ENCODE results near the gene SERPING1. TPM values are rescaled to one million over a fixed set of nuclear protein-coding genes. Genes with fewer than 3 reads are reported as not detected.

SERPING1 gene
- polyA plus RNA-seq, 1 experiment = 15.2 TPM

DNA sequence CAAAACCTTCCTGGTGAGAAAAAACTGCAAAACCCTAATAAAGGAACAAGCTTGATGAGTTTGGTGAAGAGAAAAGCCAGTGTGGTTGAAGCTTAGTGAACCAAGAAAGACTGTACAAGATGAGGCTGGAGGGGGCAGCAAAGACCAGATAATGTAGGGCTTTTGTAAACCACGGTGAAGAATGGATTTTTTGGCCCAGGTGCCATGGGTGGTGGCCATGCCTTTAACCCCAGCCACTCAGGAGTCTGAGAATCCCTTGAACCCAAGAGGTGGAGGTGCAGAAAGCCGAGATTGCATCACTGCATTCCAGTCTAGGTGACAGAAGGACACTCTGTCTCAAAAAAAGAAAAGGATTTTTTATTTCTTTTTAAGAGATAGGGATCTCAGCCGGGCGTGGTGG is 65.4 kb downstream of the SERPING1 start:
- TF ChIP-seq, protein P1, sequence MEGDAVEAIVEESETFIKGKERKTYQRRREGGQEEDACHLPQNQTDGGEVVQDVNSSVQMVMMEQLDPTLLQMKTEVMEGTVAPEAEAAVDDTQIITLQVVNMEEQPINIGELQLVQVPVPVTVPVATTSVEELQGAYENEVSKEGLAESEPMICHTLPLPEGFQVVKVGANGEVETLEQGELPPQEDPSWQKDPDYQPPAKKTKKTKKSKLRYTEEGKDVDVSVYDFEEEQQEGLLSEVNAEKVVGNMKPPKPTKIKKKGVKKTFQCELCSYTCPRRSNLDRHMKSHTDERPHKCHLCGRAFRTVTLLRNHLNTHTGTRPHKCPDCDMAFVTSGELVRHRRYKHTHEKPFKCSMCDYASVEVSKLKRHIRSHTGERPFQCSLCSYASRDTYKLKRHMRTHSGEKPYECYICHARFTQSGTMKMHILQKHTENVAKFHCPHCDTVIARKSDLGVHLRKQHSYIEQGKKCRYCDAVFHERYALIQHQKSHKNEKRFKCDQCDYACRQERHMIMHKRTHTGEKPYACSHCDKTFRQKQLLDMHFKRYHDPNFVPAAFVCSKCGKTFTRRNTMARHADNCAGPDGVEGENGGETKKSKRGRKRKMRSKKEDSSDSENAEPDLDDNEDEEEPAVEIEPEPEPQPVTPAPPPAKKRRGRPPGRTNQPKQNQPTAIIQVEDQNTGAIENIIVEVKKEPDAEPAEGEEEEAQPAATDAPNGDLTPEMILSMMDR (IDR thresholded peaks at IDR 0.05; ENCODE audit: low read depth, low read length) = 0 out of 2 replicates have a peak, but pooled peaks have one; percentile 9
- Histone ChIP-seq H3K27ac (ENCODE audit: low read depth, low read length) (no peak overlapping the region), H3K4me3 (ENCODE audit: low read depth, low read length) (no peak overlapping the region), H3K27me3 (ENCODE audit: control insufficient read depth, insufficient read depth, low read length) (no peaks in the 10 kb centered on the region), H3K9me3 (ENCODE audit: control insufficient read depth, insufficient read depth, low read length) (no peaks in the 10 kb centered on the region)
- CTCF ChIA-PET = interaction anchor here (0.5 to 1.1 kb wide), 3 partner anchors 83 to 179 kb away, joined by 3 to 7 read pairs (median 3); no protein-coding TSS in a partner anchor
- DNase-seq (ENCODE audit: low read depth, low spot score) = no peak
- POLR2A ChIA-PET = no interaction called here

DNA sequence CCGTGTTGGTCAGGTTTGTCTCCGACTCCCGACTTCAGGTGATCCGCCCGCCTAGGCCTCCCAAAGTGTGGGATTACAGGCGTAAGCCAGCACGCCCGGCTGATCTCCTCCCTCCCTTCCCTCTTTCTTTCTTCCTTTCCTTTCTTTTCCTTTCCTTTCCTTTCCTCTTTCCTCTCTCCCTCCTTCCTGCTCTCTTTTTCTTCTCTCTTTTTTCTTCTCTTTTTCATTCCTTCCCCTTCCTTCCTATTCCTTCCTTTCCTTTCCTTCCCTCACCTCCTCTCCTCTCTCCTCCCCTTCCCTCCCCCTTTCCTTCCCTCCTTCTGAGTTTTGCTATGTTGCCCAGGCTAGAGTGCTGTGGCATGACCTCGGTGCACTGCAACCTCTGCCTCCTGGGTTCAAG is 66.5 kb downstream of the SERPING1 start:
- Histone ChIP-seq H3K27me3 (ENCODE audit: control insufficient read depth, insufficient read depth, low read length) (no peaks in the 10 kb centered on the region), H3K9me3 (ENCODE audit: control insufficient read depth, insufficient read depth, low read length) (no peaks in the 10 kb centered on the region; the same call in 1 of the 2 replicates), H3K4me3 (ENCODE audit: low read depth, low read length) (no peak overlapping the region), H3K27ac (ENCODE audit: low read depth, low read length) (no peak overlapping the region)
- DNase-seq (ENCODE audit: low read depth, low spot score) = no peak
- ChIA-PET CTCF (no interaction called here), POLR2A (no interaction called here)
- TF ChIP-seq, protein P1 (IDR thresholded peaks at IDR 0.05; ENCODE audit: low read depth, low read length) = no peak

Small RNA genes within 50 kb of the gene (small RNA-seq; reads per million reads assigned to genes)
- 41,061 reads per million, percentile 100 among the genes with 10 or more reads in this experiment for gene MIR130A (ENCODE audit: insufficient read length, low read depth)

Other genes starting within 250 kb of the SERPING1 start
- not detected in 2 replicates for gene PRG3, start 216.5 kb upstream of the SERPING1 start, polyA plus RNA-seq (2011; rRNA removed)
- gene PRG2, start 207.0 kb upstream of the SERPING1 start, polyA plus RNA-seq (2011; rRNA removed) = not detected in 2 replicates
- 24.4 and 25.1 TPM in 2 replicates for gene SLC43A3, start 170.6 kb upstream of the SERPING1 start, polyA plus RNA-seq (2011; rRNA removed)
- gene RTN4RL2, start 137.2 kb upstream of the SERPING1 start, polyA plus RNA-seq (2011; rRNA removed) = 0.11 and 0.45 TPM in 2 replicates
- 14.6 and 17.5 TPM in 2 replicates for gene SLC43A1, start 82.0 kb upstream of the SERPING1 start, polyA plus RNA-seq (2011; rRNA removed)
- 76.6 and 82.8 TPM in 2 replicates for gene TIMM10, start 66.9 kb upstream of the SERPING1 start, polyA plus RNA-seq (2011; rRNA removed)
- gene SMTNL1, start 60.1 kb upstream of the SERPING1 start, polyA plus RNA-seq (2011; rRNA removed) = not detected in 2 replicates
- 63.8 and 76.8 TPM in 2 replicates for gene UBE2L6, start 30.0 kb upstream of the SERPING1 start, polyA plus RNA-seq (2011; rRNA removed)
- 0.83 and 1.1 TPM in 2 replicates for gene YPEL4, start 52.2 kb downstream of the SERPING1 start, polyA plus RNA-seq (2011; rRNA removed)
- 17.7 and 18.0 TPM in 2 replicates for gene CLP1, start 60.1 kb downstream of the SERPING1 start, polyA plus RNA-seq (2011; rRNA removed)
- gene ZDHHC5, start 70.4 kb downstream of the SERPING1 start, polyA plus RNA-seq (2011; rRNA removed) = 56.7 and 64.3 TPM in 2 replicates
- gene MED19, start 114.5 kb downstream of the SERPING1 start, polyA plus RNA-seq (2011; rRNA removed) = 27.5 and 28.8 TPM in 2 replicates
- gene TMX2, start 114.9 kb downstream of the SERPING1 start, polyA plus RNA-seq (2011; rRNA removed) = 84.7 and 91.7 TPM in 2 replicates
- 94.8 and 104 TPM in 2 replicates for gene SELENOH, start 143.8 kb downstream of the SERPING1 start, polyA plus RNA-seq (2011; rRNA removed)
- not detected in 2 replicates for gene BTBD18, start 154.1 kb downstream of the SERPING1 start, polyA plus RNA-seq (2011; rRNA removed)
- 190 and 191 TPM in 2 replicates for gene CTNND1, start 164.1 kb downstream of the SERPING1 start, polyA plus RNA-seq (2011; rRNA removed)

All from AG04450 (cell line).